Ectodermal cell (in vitro differentiated cells): ENCODE results near the gene PCNT.

ENCODE experiments used
- H3K27ac ChIP-seq: 2 replicates; pipeline ENCODE4 v1.7.0; 2013; ENCODE audit warnings: mild to moderate bottlenecking, low read depth, low read length; ENCODE audit not compliant: insufficient read depth, poor library complexity, severe bottlenecking
- H3K27me3 ChIP-seq: 2 replicates; pipeline ENCODE4 v1.7.0; 2013; ENCODE audit warnings: mild to moderate bottlenecking, low read length; ENCODE audit not compliant: insufficient read depth, control insufficient read depth, poor library complexity, severe bottlenecking
- H3K36me3 ChIP-seq: one replicate; pipeline ENCODE4 v1.7.0; 2013; ENCODE audit warnings: low read length; ENCODE audit not compliant: control insufficient read depth, insufficient read depth
- H3K4me1 ChIP-seq: one replicate; pipeline ENCODE4 v1.7.0; 2013; ENCODE audit warnings: low read length; ENCODE audit not compliant: control insufficient read depth, insufficient read depth
- H3K4me3 ChIP-seq: 2 replicates; pipeline ENCODE4 v1.7.0; 2013; ENCODE audit warnings: low read depth, low read length, control low read depth; ENCODE audit not compliant: insufficient read depth
- H3K9me3 ChIP-seq: 2 replicates; pipeline ENCODE4 v1.7.0; 2013; ENCODE audit warnings: mild to moderate bottlenecking, low read length, moderate library complexity; ENCODE audit not compliant: control insufficient read depth
- WGBS, 2 experiments: methylation state at CpG; one replicate each; pipeline ENCODE4 v1.1.7; 2013; ENCODE audit warnings: missing lambda C conversion rate in 2 of 2; 5-methylcytosine and 5-hydroxymethylcytosine counted together

PCNT gene

GRCh38 chr21:46289655-46290179 is 34.2 kb upstream of the PCNT start:
- H3K4me1 ChIP-seq = peaks cover 3% of the 10 kb centered on the region
- WGBS, 2 experiments = 82 to 84% methylated on average over 6 of the region's 6 CpGs
- H3K27ac ChIP-seq = no peak overlapping the region
- H3K36me3 ChIP-seq = peaks cover 5% of the 10 kb centered on the region
- H3K9me3 ChIP-seq = no peaks in the 10 kb centered on the region
- no peak overlapping the region for H3K4me3 ChIP-seq
- no peaks in the 10 kb centered on the region for H3K27me3 ChIP-seq

GRCh38 chr21:46291561-46291960 is 32.4 kb upstream of the PCNT start:
- 98 to 100% methylated on average over 2 of the region's 2 CpGs for WGBS, 2 experiments
- Histone ChIP-seq H3K9me3 (no peaks in the 10 kb centered on the region), H3K36me3 (peaks cover 5% of the 10 kb centered on the region), H3K27me3 (no peaks in the 10 kb centered on the region), H3K4me1 (peaks cover 15% of the 10 kb centered on the region), H3K27ac (no peak overlapping the region), H3K4me3 (no peak overlapping the region)

- Histone ChIP-seq H3K4me1 (peaks cover 13% of the 10 kb centered on the region), H3K27ac (no peak overlapping the region), H3K36me3 (peaks cover 15% of the 10 kb centered on the region), H3K9me3 (no peaks in the 10 kb centered on the region), H3K27me3 (no peaks in the 10 kb centered on the region), H3K4me3 (no peak overlapping the region)
- WGBS, 2 experiments = 83 to 85% methylated on average over 10 of the region's 10 CpGs
Measured at GRCh38 chr21:46294647-46295176, 29.2 kb upstream of the PCNT start.

GRCh38 chr21:46295177-46295770 is 28.7 kb upstream of the PCNT start:
- no peak overlapping the region for H3K4me3 ChIP-seq
- H3K4me1 ChIP-seq = peaks cover 13% of the 10 kb centered on the region
- peaks cover 21% of the 10 kb centered on the region for H3K36me3 ChIP-seq
- 55 to 56% methylated on average over 8 of the region's 9 CpGs for WGBS, 2 experiments
- peak overlapping the region; percentile 26 for H3K27ac ChIP-seq
- H3K9me3 ChIP-seq = no peaks in the 10 kb centered on the region
- no peaks in the 10 kb centered on the region for H3K27me3 ChIP-seq

GRCh38 chr21:46295996-46296752 is 27.8 kb upstream of the PCNT start:
- H3K27ac ChIP-seq = no peak overlapping the region
- H3K4me1 ChIP-seq = peaks cover 13% of the 10 kb centered on the region
- no peak overlapping the region for H3K4me3 ChIP-seq
- peaks cover 26% of the 10 kb centered on the region for H3K36me3 ChIP-seq
- H3K9me3 ChIP-seq = no peaks in the 10 kb centered on the region
- no peaks in the 10 kb centered on the region for H3K27me3 ChIP-seq
- WGBS, 2 experiments = 83 to 86% methylated on average over 29 of the region's 29 CpGs

- no peaks in the 10 kb centered on the region for H3K27me3 ChIP-seq
- H3K9me3 ChIP-seq = no peaks in the 10 kb centered on the region
- H3K4me3 ChIP-seq = no peak overlapping the region
- no peak overlapping the region for H3K27ac ChIP-seq
- 86 to 89% methylated on average over 84 of the region's 84 CpGs for WGBS, 2 experiments
- peaks cover 21% of the 10 kb centered on the region for H3K36me3 ChIP-seq
- peaks cover 13% of the 10 kb centered on the region for H3K4me1 ChIP-seq
Measured at GRCh38 chr21:46297338-46298271, 26.4 kb upstream of the PCNT start.

GRCh38 chr21:46299167-46299566 is 24.8 kb upstream of the PCNT start:
- 90 to 91% methylated on average over 9 of the region's 9 CpGs for WGBS, 2 experiments
- Histone ChIP-seq H3K36me3 (peaks cover 21% of the 10 kb centered on the region), H3K27me3 (no peaks in the 10 kb centered on the region), H3K4me3 (no peak overlapping the region), H3K27ac (no peak overlapping the region), H3K9me3 (no peaks in the 10 kb centered on the region), H3K4me1 (peaks cover 13% of the 10 kb centered on the region)

GRCh38 chr21:46301759-46302158 is 22.2 kb upstream of the PCNT start:
- H3K4me1 ChIP-seq = no peaks in the 10 kb centered on the region
- no peaks in the 10 kb centered on the region for H3K9me3 ChIP-seq
- no peak overlapping the region for H3K4me3 ChIP-seq
- H3K27ac ChIP-seq = no peak overlapping the region
- 96 to 97% methylated on average over 14 of the region's 14 CpGs for WGBS, 2 experiments
- H3K36me3 ChIP-seq = peaks cover 24% of the 10 kb centered on the region
- no peaks in the 10 kb centered on the region for H3K27me3 ChIP-seq

GRCh38 chr21:46304437-46304836 is 19.5 kb upstream of the PCNT start:
- H3K4me3 ChIP-seq = no peak overlapping the region
- H3K4me1 ChIP-seq = no peaks in the 10 kb centered on the region
- H3K9me3 ChIP-seq = no peaks in the 10 kb centered on the region
- H3K27ac ChIP-seq = no peak overlapping the region
- 94 to 96% methylated on average over 5 of the region's 5 CpGs for WGBS, 2 experiments
- no peaks in the 10 kb centered on the region for H3K27me3 ChIP-seq
- peaks cover 17% of the 10 kb centered on the region for H3K36me3 ChIP-seq
